Peyer's patch (tissue), 4 donors: Measurements from ENCODE around the gene PTPRB. TPM values are rescaled to one million over a fixed set of nuclear protein-coding genes. Genes with fewer than 3 reads are reported as not detected.

ENCODE experiments used
- DNase-seq, 3 donors: peaks; one replicate each; pipeline ENCODE4 v3.0.0-alpha.2; 2017 to 2019
- H3K27ac ChIP-seq, 4 donors: fragments of 200-600 bp; sonication (generic); one replicate each; pipeline ENCODE4 v1.5.1; 2016 to 2019
- H3K27me3 ChIP-seq, 2 donors: fragments of 200-600 bp; sonication (generic); one replicate each; pipeline ENCODE4 v1.5.1; 2019
- H3K36me3 ChIP-seq, 3 donors: fragments of 200-600 bp; sonication (generic); one replicate each; pipeline ENCODE4 v1.5.1; 2016 to 2019
- H3K4me1 ChIP-seq, 4 donors: fragments of 200-600 bp; sonication (generic); one replicate each; pipeline ENCODE4 v1.5.1; 2016 to 2019
- H3K4me3 ChIP-seq, 4 donors: fragments of 200-600 bp; sonication (generic); 1 replicate in 3 of 4; 2 replicates in 1 of 4; pipeline ENCODE4 v1.5.1; 2016 to 2019; ENCODE audit warnings: mild to moderate bottlenecking in 1 of 4
- H3K9me3 ChIP-seq, 4 donors: fragments of 200-600 bp; sonication (generic); one replicate each; pipeline ENCODE4 v1.5.1; 2016 to 2019; ENCODE audit warnings: mild to moderate bottlenecking in 1 of 4
- CTCF ChIP-seq, 6 experiments: fragments of 450-650 bp in 4 of 6; fragments of 200-600 bp in 2 of 6; sonication (generic) in 1 of 6; IDR thresholded peaks; one replicate each; pipeline ENCODE4 v1.5.1; 2017 to 2019; ENCODE audit warnings: antibody characterized with exemption in 6 of 6, mild to moderate bottlenecking in 3 of 6, moderate library complexity in 1 of 6
- POLR2A ChIP-seq, 2 donors: fragments of 450-650 bp; IDR thresholded peaks; one replicate each; pipeline ENCODE4 v1.5.1; 2017; ENCODE audit warnings: antibody characterized with exemption in 2 of 2, mild to moderate bottlenecking in 2 of 2, moderate library complexity in 2 of 2
- total RNA-seq, 4 donors: library from RNA; depleted of rRNA; stranded (reverse); fragments of >200 nt; gene quantifications; one replicate each; pipeline ENCODE4 v1.1.0, GENCODE V29; 2016

PTPRB gene
- total RNA-seq, 4 donors from 2014 or later: 10.5 to 38.8 (median 30.5) TPM

GRCh38 chr12:70482764-70483163, 154.5 kb downstream of the PTPRB start:
- Histone ChIP-seq H3K4me3 (no peak overlapping the region), H3K27ac (no peak overlapping the region), H3K4me1 (peaks cover 0 to 5% (median 0%) of the 10 kb centered on the region in 4 donors), H3K27me3 (no peaks in the 10 kb centered on the region), H3K36me3 (no peaks in the 10 kb centered on the region), H3K9me3 (no peaks in the 10 kb centered on the region)
- DNase-seq: no peak
- TF ChIP-seq POLR2A (IDR thresholded peaks at IDR 0.05) (no peak), CTCF (IDR thresholded peaks at IDR 0.05) (no peak)

DNA sequence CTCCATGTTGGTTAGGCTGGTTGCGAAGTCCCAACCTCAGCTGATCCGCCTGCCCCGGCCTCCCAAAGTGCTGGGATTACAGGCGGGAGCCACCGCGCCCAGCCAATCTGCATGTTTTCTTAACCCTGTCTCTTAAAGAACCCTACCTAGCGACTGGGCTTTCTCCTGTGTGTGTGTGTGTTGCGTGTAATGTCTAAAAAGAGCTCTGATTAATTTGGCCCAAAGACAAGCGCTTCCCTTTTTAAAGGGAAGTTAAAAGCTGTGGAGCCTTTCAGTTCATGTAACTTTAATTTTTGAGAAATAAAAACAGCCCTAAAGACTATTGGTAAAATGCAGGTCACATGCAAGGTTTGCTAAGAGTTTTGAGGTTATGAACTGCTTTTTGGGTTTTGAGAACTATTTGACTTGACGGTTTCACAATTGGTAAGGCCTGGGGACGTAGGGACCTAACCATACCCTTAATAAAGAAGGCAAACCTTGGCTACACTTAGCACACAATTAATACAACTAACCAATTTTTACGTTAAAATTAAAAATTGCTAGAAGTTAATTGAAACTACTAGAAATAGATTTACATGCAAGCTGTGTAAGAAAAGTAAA, 167.9 kb downstream of the PTPRB start:
- DNase-seq: no peak
- TF ChIP-seq CTCF (IDR thresholded peaks at IDR 0.05): no peak
- TF ChIP-seq POLR2A (IDR thresholded peaks at IDR 0.05): no peak
- peaks cover 0 to 1% (median 0%) of the 10 kb centered on the region in 4 donors for H3K9me3 ChIP-seq
- H3K27me3 ChIP-seq: no peaks in the 10 kb centered on the region
- no peaks in the 10 kb centered on the region for H3K36me3 ChIP-seq
- no peaks in the 10 kb centered on the region for H3K4me1 ChIP-seq
- H3K4me3 ChIP-seq: peak overlapping the region in 1 of 4 donors; percentile 11
- H3K27ac ChIP-seq: no peak overlapping the region

GRCh38 chr12:70468741-70469140, 168.5 kb downstream of the PTPRB start:
- Histone ChIP-seq H3K36me3 (no peaks in the 10 kb centered on the region), H3K4me1 (no peaks in the 10 kb centered on the region), H3K27ac (no peak overlapping the region), H3K9me3 (peaks cover 0 to 7% (median 0%) of the 10 kb centered on the region in 4 donors), H3K4me3 (peak overlapping the region in 2 of 4 donors; percentile 11 to 29), H3K27me3 (no peaks in the 10 kb centered on the region)
- TF ChIP-seq CTCF (IDR thresholded peaks at IDR 0.05) (no peak), POLR2A (IDR thresholded peaks at IDR 0.05) (no peak)
- no peak for DNase-seq

- H3K9me3 ChIP-seq: peaks cover 0 to 7% (median 0%) of the 10 kb centered on the region in 4 donors
- H3K4me3 ChIP-seq: peak overlapping the region in 2 of 4 donors; percentile 11 to 29
- no peaks in the 10 kb centered on the region for H3K4me1 ChIP-seq
- H3K36me3 ChIP-seq: no peaks in the 10 kb centered on the region
- peak overlapping the region in 1 of 4 donors; percentile 25 for H3K27ac ChIP-seq
- DNase-seq: peak in 1 of 3 donors; percentile 27
- TF ChIP-seq CTCF (IDR thresholded peaks at IDR 0.05) (no peak), POLR2A (IDR thresholded peaks at IDR 0.05) (no peak)
- no peaks in the 10 kb centered on the region for H3K27me3 ChIP-seq
Measured at GRCh38 chr12:70467918-70468733, 169.1 kb downstream of the PTPRB start.

DNA sequence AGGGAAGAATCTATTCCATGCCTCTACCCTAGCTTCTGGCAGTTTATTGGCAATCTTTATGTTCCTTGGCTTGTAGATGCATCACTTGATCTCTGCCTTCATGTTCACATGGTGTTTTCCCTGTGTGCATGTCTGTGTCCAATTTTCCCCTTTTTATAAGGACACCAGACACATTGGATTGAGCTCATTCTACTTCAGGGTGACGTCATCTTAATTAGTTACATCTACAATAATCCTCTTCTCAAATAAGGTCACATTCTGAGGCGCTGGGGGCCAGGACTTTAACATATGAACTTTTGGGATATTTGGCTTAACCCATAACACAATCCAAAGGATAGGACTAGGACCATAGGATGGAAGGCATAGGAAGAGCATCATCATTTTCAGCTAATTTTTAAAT, 169.8 kb downstream of the PTPRB start:
- Histone ChIP-seq H3K4me3 (no peak overlapping the region), H3K27ac (no peak overlapping the region), H3K4me1 (no peaks in the 10 kb centered on the region), H3K36me3 (no peaks in the 10 kb centered on the region), H3K9me3 (peaks cover 0 to 7% (median 0%) of the 10 kb centered on the region in 4 donors), H3K27me3 (no peaks in the 10 kb centered on the region)
- TF ChIP-seq CTCF (IDR thresholded peaks at IDR 0.05) (no peak), POLR2A (IDR thresholded peaks at IDR 0.05) (no peak)
- no peak for DNase-seq
